ENCODE measurements around the gene CEP120. TPM values are rescaled to one million over a fixed set of nuclear protein-coding genes. Genes with fewer than 3 reads are reported as not detected.
"Not testable (repeated sequence)": the region's sequence is repeated elsewhere in the genome, so short reads cannot be mapped to it uniquely, and the experiment has no call there.

CEP120 gene
- 10.1 TPM for polyA plus RNA-seq (ENCODE audit: insufficient read length)

DNA sequence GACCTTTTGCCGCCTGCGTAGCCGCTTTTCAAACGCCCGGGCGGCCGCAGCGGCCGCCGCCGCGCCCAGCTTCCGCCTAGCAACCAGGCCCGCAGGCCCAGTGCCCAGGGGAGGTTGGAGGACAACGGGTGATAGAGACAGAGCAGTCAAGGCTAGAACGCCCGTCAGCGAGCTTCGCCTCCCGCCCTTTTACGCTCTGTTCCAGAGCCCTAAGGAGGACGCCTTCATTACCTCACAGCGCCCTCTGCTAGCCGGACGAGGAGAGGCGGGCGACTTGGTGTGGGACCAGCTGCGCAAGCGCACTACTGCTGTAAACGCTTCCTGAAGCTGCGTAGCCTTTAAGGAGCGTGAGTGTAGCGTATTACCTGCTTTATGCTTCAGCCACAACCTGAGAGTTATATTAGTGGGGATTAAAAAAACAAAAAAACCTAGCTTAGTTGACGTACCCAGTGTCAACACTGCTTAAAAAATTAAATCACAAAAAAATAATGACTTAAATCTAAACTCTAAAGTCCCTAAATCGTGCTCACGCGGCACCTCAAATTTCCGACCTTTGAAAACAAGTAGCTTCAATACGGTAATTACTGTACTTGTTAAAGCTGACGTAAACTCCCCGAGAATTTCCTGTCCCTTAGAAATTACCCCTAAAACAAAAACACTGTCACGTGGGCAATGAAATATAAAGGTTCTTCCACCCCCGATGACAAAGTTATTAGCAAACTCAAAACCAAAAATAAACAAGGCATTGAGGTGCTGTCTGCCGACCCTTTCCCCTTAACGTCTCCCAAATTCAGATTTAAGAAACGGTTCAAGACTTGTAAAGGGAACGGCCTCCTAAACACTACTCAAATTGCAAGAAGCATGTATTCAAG is at the start of gene CEP120:
CEP120 (minus strand) TSS at position 126 of the 872 bp plus-strand sequence. CDS start 405 bp downstream, outside the sequence.
- DNase-seq = peak; percentile 98

DNA sequence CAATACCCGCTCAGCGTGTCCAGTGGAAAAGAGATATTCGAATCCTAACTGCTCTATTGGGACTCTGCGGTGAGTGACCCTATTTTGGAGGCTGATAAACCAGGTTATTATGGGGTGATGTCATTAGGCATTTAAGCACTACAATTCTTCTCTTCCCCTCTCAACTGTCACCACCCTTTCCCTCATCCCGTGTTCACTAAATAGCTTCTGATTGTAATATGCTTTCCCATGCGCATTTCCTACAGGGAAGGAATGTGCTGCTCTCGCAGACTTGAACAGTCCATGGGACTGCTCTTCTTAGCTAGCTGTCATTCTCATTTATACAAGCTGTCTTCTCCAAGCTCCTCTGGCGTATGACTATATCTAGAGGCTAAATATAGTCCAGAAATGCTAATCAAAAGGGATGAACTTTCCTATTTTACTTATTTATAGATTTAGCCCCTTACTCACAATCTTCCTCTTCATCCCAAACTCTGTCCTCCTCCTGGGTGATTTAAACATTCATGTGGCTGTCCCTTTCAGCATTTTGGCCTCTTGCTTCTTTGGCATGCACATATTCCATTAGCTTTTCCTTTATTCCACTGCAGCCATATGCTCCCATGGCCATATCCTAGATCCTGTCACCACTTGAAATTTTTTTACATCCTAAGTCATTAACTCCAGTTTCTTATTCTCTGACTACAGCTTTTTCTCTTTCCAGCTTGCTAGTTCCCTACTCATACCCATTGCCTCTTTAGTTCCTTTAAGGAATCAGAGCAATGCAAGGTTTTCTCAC is 49.1 kb upstream of the CEP120 start:
- no peak for DNase-seq

DNA sequence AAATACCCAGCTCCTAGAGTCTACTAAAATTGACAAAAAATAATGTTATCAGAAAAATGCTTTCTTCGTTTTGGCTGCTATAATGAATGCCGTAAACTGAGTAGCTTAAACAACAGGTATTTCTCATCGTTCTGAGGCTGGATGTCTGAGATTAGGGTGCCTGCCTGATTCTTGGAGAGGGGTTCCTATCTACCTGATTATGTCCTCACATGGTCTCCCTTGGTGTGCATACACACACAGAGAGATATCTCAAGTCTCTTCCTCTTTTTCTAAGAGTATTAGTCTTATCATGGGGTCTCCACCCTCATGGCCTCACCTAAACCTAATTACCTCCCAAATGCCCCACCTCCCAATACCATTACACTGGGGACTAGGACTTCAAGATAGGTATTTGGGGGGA is 48.2 kb upstream of the CEP120 start:
- DNase-seq = no peak

DNA sequence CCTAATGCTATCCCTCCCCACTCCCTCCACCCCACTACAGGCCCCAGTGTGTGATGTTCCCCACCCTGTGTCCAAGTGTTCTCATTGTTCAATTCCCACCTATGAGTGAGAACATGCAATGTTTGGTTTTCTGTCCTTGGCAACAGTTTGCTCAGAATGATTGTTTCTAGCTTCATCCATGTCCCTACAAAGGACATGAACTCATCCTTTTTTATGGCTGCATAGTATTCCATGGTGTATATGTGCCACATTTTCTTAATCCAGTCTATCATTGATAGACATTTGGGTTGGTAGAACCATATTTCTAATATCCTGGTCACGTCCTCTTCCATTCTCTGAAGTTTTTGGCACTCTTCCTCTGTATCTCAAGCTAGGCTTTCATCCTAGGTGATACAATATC is 43.6 kb upstream of the CEP120 start:
- DNase-seq = not testable (repeated sequence)

DNA sequence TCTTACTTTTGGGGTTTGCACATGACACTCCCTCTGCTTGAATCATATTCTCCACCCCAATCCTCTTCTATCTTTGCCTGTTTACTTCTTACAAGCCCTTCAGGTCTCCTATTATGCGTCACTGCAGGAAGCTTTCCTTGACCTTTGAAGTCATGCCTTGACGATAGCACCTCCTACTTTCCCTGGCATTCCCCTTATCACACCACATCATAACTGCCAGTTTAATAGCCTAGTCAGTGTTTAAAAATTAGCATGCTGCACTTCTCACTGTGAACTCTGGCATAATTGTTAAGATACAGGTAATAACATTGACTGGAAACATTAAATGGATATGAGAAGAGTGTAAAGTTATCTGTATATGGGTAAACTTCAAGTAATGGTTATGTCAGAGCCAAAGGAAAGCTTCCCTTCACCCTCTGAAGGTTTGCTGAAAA is 37.1 kb upstream of the CEP120 start:
- DNase-seq = no peak

DNA sequence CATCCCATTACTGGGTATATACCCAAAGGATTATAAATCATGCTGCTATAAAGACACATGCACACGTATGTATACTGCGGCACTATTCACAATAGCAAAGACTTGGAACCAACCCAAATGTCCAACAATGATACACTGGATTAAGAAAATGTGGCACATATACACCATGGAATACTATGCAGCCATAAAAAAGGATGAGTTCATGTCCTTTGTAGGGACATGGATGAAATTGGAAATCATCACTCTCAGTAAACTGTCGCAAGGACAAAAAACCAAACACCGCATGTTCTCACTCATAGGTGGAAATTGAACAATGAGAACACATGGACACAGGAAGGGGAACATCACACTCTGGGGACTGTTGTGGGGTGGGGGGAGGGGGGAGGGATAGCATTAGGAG is 35.8 kb upstream of the CEP120 start:
- DNase-seq = not testable (repeated sequence)

DNA sequence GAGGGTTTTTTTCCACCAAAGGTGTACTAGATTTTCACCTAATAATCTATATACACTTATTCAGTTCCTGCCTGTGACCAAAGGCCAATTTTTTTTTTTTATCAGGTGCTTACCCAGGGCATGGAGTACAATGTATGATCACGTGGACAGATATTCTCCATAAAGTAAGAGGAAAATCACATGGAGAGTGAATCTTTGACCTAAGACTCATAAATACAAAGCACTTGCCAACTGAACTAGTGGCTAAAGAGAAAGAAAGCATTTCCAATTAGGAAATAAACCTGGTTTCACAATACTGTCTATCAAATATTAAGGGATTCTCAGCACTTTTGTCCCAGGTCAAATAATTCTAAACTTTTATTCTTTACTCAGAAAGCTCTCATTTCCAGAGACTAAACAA is 33.0 kb upstream of the CEP120 start:
- DNase-seq = no peak

DNA sequence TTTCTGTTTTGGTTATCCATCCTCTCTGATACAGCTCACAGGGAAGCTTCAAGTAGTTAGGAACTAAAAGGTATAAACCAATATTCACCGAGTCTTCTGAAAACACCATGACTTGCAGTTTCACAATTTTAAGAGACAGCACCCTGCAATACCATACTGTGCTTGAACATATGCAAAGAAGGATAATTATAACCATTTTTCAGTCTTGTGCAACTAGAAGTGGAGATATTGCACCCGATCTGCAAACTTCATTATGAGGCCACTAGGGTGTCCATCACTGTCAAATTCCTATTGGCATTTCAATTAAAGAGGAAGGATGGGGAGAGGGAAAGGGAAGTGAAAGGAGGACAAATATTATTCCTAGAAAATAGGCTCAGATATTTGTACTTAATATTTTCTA is 32.4 kb upstream of the CEP120 start:
- no peak for DNase-seq

DNA sequence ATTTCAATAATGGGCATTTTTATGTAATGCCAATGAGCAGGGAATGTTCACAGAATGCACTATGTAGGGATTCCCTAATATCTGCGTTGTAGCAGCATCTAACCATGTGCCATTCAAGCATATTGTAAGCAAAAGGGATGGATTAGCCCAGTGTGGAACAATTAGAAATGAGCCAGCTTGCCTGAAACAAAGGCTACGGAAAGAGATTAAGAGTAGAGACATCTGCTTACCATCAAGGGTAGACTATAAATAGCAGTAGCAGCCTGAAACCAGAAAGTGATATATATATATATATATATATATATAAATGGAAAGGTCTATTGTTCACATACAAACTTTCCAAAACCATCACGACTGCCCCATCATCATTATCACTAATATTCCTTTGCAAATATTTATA is 31.9 kb upstream of the CEP120 start:
- DNase-seq = no peak

DNA sequence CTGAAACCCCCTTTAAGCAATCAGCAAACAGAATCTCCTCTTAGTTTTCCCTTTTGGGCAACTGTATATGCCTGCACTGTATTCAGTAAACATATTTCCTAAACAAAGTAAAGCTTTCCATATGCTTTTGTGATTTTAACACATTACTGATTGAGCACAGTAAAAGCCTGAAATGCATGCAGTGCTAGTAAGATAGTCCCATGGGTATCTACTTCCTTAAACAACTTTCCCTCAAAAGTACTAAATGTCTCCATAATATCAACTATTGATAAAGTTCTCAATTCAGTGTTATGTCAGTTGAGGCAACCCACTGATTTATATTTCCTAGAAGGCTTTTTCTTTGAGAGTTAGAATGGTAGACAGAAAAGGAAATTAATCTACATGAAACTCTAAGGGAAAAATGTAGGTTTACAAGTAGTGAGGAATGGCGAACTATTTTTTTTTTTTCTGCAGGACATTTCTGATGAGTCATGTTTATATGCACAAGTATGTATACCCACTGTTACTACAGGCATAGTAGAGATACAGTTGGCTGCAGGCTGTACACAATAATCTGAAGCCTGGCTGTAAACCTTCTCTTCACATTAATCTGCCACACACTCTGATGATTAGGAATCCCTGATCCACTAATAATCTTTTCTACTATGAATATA is 31.2 kb upstream of the CEP120 start:
- no peak for DNase-seq

DNA sequence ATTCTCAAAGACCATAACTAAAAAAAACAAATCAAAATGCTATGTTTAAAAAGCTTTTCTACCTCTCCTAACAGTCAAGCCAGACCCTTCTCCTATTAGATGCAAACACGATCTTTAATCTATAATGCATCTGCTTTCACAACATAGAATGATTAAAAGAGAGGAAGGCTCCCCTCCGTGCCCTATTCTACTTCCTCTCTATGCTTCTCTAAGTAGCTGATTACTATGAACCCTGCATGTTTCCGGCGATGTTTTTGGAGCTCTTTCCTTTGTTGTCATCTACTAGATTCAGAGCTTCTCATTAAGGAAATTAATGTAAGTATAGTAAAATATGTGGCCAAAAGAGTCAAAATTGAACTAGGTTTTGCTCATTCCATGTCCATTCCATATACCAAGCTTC is 29.2 kb upstream of the CEP120 start:
- DNase-seq = no peak

DNA sequence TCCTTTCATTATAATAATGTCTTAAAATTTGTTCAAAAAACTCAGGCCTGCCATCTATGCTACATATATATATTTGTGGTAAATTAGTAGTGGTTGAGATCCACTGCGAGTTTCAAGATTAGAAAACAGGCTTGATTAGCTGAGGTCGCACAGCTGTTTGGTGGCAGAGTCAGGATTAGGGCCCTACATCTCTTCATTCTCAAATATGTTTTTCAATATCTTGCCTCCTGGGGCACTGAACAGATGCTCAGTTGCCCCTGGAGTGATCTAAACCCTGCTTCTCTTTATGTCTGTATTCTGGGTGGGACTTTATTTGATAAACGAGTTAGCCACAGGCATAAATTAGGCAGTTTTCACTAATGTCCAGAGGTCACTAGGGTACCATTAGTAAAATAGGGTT is 27.8 kb upstream of the CEP120 start:
- no peak for DNase-seq

DNA sequence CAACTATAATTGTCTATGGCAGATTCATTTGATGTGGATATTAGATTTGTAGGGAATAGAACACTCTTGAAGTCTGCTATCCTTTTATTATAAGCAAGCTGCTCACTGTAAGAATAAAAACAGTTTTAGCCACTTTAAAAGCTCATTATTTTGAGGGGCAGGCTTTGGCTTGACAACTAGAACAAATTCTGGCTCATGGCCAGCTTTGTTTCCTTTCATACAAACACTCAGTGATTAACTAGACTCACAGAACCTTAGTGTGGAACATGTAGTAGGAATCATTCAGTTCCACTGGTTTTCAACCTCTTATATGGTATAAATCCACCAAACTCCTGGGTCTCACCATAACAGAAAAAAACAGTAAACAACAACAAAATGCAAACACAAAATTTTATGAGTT is 27.4 kb upstream of the CEP120 start:
- no peak for DNase-seq

DNA sequence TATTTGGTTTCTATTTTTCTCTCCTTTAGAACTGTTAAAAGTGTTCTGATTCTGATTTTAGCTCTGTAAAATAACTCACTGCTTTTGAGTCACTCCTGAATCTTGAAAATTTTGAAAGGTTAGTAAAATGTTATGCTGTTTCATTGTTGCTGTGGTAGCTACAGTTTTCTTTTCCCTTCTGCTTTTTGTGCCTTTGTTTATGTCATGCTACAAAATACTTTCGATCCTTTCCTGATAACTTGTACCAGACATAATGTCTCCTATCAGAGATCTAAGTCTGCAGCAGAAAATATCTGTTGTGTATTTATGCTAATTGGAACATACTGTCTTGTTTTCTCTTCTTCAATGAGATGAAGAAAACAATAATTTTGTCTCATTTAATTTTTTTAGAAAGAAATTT is 26.9 kb upstream of the CEP120 start:
- no peak for DNase-seq

DNA sequence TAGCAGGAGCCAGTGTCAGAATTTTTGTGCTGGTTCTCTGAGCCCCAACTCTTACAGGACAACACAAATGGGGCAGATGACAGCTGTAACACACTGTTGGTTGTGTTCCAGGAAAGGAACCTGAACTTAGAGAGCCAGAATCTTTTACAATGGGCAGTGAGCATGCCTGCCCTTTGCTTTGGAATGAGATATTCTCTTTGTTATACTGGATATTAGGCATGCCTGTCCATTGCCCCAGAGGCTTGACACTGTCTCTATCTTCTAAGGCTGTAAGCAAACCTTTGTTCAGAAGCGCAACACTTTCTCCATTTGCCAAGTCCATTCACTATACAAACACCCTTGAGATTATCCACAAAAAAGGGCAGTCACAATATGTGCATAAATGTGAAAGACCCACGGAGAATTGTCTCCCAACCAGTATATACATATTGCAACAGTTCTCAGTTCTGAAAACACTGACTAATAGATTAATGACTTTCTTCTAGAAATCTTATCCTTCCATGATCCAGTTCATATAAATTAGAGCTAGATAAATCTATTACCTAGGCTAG is 26.3 kb upstream of the CEP120 start:
- no peak for DNase-seq

DNA sequence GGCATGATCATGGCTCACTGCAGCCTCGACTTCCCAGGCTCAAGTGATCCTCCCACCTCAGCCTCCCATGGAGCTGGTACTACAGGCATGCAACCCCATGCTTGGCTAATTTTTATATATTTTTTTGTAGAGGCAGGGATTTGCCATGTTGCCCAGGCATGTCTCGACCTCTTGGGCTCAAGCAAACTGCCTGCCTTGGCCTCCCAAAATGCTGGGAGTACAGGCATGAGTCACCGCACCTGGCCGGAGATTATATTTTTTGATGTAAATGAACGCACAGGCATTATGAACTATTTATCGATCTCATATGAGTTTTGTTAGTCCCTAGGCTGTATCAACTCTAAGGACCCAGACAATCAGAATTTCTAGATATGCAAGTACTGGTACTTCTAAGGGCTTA is 25.5 kb upstream of the CEP120 start:
- no peak for DNase-seq

DNA sequence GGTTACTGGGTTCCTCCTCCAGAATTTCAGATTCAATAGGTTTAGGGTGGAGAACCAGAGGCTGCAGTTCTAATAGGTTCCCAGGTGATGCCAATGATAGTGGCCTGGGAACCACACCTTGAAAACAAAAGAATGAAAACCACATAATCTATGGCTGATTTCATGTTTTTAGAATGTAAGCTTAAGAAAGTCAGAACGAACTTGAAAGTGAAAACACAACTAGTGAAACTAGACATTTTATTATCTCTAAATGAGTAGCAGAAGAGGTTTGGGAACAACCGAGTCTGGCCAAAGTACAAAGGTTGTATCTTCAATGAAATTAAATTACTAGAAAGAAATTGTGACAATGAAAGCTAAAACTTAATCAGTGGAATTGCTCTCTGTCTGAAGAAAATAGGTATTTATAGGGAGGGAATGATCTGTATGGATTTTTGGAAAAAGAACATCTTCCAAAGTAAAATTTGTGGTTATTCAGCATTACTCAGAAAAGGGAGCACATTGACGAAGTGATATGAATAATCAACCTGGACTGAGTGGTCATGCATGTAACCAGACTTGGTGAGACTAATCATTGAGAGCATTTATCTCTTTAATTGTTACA is 24.9 kb upstream of the CEP120 start:
- DNase-seq = no peak

DNA sequence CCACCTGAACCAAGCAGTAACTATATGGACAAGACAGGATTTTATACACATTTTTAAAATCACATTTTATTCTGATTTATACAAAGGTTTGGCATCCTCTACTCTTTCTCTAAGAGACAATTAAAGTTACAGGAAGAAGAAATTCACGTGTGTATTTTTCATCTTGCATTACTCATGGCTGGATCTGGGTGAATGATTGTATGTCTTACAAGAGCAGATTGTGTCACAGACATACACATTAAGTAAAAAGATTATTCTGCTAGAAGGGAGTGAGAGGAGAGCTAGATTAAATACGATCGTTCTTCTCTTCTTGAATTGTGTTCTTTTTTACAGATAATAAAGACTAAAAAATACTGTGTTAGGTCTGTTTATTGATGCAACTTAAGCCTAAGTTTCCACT is 20.8 kb upstream of the CEP120 start:
- DNase-seq = no peak

DNA sequence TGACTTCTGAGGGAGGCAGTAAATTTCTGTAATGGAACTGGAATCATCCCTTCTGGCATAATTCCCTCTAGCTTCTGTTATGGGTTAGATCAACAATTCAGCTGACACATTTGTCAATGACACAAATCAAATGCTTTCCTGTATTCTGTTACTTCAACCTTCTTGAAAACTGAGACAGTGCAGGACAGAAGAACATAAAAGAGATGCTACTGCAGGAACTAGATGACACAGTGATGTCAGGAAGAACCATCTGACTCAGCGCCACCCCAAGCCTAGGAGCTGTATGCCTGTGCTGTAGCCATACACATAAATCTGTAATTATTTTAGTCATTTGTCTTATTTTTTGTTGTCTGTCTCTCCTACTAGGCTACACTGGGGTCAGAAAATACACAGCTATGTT is 18.2 kb upstream of the CEP120 start:
- DNase-seq = no peak

DNA sequence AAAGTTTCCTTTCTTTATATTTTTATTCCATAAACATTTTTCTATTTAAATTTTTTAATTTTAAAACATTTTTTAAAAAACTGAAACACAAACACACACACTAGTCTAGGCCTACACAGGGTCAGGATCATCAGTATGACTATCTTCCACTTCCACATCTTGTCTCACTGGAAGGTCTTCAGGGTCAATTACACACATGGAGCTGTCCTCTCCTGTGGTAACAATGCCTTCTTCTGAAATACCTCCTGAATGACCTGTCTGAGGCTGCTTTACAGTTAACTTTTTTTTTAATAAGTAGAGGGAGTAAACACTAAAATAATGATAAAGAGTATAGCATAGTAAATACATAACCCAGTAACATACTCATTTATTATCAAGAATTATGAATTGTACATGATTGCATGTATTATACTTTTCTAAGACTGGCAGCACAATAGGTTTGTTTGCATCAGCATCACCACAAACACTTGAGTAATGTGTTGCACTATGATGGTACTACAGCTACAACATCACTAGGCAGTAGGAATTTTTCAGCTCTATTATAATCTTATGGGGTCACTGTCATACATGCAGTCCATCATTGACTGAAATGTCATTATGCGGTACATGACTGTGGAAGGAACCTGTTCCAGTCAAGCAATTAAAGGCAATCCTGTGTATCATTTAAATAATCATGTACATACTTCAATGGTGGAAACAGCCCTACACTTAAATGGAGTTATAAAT is 17.4 kb upstream of the CEP120 start:
- DNase-seq = no peak

DNA sequence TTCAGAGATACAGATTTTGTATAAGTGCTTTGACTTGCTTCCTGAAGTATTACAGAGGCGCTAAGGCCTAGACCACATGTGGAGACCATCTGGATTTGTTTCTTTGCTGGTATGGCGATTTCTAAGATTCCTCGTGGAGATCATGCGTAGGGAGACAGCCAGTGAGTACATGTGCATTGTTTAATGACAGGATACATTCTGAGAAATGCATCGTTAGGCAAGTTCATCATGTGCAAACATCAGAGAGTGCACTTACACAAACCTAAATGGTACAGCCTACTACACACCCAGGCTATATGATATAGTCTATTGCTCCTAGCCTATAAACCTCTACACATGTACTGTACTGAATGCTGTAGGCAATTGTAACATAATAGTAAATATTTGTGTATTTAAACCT is 16.5 kb upstream of the CEP120 start:
- DNase-seq = no peak

DNA sequence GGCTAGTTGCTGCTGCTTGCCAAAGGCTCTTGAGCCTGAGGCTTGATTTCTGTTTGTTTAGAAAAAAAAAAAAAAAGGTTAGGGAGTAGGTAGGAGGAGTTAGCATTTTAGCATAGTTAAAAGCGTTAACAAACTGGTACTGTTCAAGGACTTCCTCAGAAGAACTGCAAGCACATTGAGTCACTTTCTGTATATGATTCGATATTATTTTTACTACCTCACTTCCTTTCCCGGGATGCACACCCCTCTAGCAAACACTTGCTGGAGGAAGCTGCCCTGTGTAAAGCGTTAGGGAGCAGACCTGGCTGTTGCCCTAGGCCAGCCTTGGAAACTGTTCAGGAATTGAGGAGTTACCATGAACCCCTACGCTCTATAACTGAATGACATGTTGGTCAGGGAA is 15.7 kb upstream of the CEP120 start:
- no peak for DNase-seq
